SU-DHL-6 (cell line): ENCODE data around the gene NUDT12.

Experiments
- H2AFZ ChIP-seq: fragments of 200-600 bp; sonication (generic); 2 replicates; pipeline ENCODE4 v1.6.1; 2014; ENCODE audit warnings: low read depth, mild to moderate bottlenecking, moderate library complexity, mixed read lengths, antibody characterized with exemption, low read length; ENCODE audit not compliant: severe bottlenecking
- H3F3A ChIP-seq: fragments of 200-600 bp; shearing (Covaris generic); 2 replicates; pipeline ENCODE4 v1.6.0; 2016; ENCODE audit warnings: antibody characterized with exemption, mild to moderate bottlenecking; ENCODE audit not compliant: insufficient read depth
- H3K27ac ChIP-seq: fragments of 200-600 bp; sonication (generic); 2 replicates; pipeline ENCODE4 v1.5.1; 2016; ENCODE audit warnings: low read depth, mild to moderate bottlenecking, low read length, moderate library complexity, mixed read lengths
- H3K27me3 ChIP-seq: fragments of 200-600 bp; sonication (generic), shearing (Covaris generic); 2 replicates; pipeline ENCODE4 v1.6.0; 2014; ENCODE audit warnings: mild to moderate bottlenecking, low read length
- H3K36me3 ChIP-seq: fragments of 200-600 bp; sonication (generic); 2 replicates; pipeline ENCODE4 v1.6.1; 2014; ENCODE audit warnings: mild to moderate bottlenecking, low read length, mixed read lengths
- H3K4me2 ChIP-seq: fragments of 300-600, 200-600 bp; shearing (Covaris generic), sonication (generic); 2 replicates; pipeline ENCODE4 v1.6.0; 2014; ENCODE audit warnings: low read length, low read depth, mild to moderate bottlenecking; ENCODE audit not compliant: poor library complexity, severe bottlenecking
- H3K4me3 ChIP-seq: fragments of 200-600 bp; sonication (generic); 2 replicates; pipeline ENCODE4 v1.5.1; 2014; ENCODE audit warnings: antibody characterized with exemption, low read length, mild to moderate bottlenecking, mixed read lengths; ENCODE audit not compliant: insufficient read depth, poor library complexity, severe bottlenecking
- H3K79me2 ChIP-seq: fragments of 200-600 bp; sonication (generic); 2 replicates; pipeline ENCODE4 v1.6.1; 2014; ENCODE audit warnings: mild to moderate bottlenecking, low read length, moderate library complexity; ENCODE audit not compliant: insufficient read depth
- H3K9ac ChIP-seq: fragments of 200-600 bp; sonication (generic); 2 replicates; pipeline ENCODE4 v1.7.0; 2014; ENCODE audit warnings: mild to moderate bottlenecking, low read length
- H3K9me2 ChIP-seq: fragments of 200-600 bp; sonication (generic); replicated peaks from 2 replicates; pipeline ENCODE4 v1.6.1; 2014; ENCODE audit warnings: low read length; ENCODE audit not compliant: insufficient read depth
- H3K9me3 ChIP-seq: fragments of 200-600 bp; sonication (generic); 2 replicates; pipeline ENCODE4 v1.6.1; 2014; ENCODE audit warnings: low read length, mixed read lengths; ENCODE audit not compliant: insufficient read depth
- H4K20me1 ChIP-seq: fragments of 200-600 bp; sonication (generic); 2 replicates; pipeline ENCODE4 v1.6.1; 2014; ENCODE audit warnings: low read depth, mild to moderate bottlenecking, antibody characterized with exemption, low read length, moderate library complexity, mixed read lengths
- EZH2phosphoT487 ChIP-seq: fragments of 200-600 bp; sonication (generic), shearing (Covaris generic); conservative IDR thresholded peaks from 2 replicates; pipeline ENCODE4 v1.6.1; 2018; ENCODE audit warnings: mild to moderate bottlenecking, antibody characterized with exemption, low read length, moderate library complexity, mixed read lengths
- TF ChIP-seq, protein P1 (sequence below): fragments of 200-600 bp; sonication (generic); IDR thresholded peaks from one replicate; pipeline ENCODE4 v1.5.1; 2017; ENCODE audit warnings: antibody characterized with exemption, mild to moderate bottlenecking, low read length, moderate library complexity; ENCODE audit not compliant: insufficient read depth, poor library complexity, severe bottlenecking

Gene NUDT12

DNA sequence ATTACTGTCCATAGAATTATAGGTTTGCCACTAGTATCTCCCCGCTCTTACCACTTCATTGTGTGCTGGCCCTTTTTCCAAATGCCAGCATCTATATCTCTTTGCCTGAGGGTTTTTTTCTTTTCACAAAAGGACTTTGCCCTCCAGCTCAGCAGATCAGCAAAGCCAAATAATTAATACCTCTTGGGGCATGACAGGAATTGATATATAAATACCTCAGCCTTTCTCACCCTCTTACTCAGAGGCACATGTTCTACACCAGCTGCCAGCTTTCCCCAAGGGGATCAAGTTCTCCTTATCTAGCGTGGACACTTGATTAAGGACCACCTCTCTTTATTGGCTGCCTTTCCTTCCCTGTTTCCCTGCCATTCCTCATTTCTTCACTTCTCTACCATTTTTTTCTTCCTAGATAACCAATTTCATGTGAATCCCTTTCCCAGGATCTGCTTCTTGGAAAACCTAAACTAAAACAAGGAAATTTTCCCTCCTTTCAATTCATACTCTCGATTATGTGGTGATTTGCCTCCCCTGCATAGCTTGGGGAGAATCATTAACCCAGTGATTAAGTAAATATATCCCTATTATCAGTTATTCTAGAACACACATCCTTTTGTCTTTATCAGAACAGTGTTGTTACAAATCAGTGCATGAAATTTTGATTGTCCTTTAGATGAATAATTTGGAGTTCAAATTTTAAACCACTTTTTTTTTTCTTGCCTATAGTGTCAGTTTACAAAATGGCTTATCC lies 6.9 kb upstream of the NUDT12 start:
- Histone ChIP-seq H4K20me1 (no peaks in the 10 kb centered on the region), H3K27ac (no peak overlapping the region), H3K9ac (no peak overlapping the region), H3K4me2 (no peak overlapping the region), H3K9me2 (no peaks in the 10 kb centered on the region), H3K36me3 (no peaks in the 10 kb centered on the region), H2AFZ (no peak overlapping the region), H3F3A (no peaks in the 10 kb centered on the region), H3K4me3 (no peak overlapping the region), H3K27me3 (no peaks in the 10 kb centered on the region), H3K79me2 (no peaks in the 10 kb centered on the region), H3K9me3 (no peaks in the 10 kb centered on the region)
- TF ChIP-seq, protein P1, sequence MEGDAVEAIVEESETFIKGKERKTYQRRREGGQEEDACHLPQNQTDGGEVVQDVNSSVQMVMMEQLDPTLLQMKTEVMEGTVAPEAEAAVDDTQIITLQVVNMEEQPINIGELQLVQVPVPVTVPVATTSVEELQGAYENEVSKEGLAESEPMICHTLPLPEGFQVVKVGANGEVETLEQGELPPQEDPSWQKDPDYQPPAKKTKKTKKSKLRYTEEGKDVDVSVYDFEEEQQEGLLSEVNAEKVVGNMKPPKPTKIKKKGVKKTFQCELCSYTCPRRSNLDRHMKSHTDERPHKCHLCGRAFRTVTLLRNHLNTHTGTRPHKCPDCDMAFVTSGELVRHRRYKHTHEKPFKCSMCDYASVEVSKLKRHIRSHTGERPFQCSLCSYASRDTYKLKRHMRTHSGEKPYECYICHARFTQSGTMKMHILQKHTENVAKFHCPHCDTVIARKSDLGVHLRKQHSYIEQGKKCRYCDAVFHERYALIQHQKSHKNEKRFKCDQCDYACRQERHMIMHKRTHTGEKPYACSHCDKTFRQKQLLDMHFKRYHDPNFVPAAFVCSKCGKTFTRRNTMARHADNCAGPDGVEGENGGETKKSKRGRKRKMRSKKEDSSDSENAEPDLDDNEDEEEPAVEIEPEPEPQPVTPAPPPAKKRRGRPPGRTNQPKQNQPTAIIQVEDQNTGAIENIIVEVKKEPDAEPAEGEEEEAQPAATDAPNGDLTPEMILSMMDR, result no peak
- TF ChIP-seq EZH2phosphoT487, result no peak

DNA sequence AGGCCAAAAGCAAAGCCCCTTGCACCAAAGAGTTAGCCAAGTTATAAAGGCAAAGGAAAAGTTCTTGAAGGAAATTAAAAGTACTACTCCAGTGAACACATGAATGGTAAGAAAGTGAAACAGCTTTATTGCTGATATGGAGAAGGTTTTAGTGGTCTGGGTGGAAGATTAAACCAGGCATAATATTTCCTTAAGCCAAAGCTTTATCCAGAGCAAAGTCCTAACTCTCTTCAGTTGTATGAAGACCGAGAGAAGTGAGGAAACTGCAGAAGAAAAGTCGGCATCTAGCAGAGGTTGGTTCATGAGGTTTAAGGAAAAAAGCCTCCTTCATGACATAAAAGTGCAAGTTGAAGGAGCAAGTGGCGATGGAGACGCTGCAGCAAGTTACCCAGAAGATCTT lies 3.1 kb upstream of the NUDT12 start:
- Histone ChIP-seq H2AFZ (no peak overlapping the region), H3K9me2 (no peaks in the 10 kb centered on the region), H3K27me3 (no peaks in the 10 kb centered on the region)

DNA sequence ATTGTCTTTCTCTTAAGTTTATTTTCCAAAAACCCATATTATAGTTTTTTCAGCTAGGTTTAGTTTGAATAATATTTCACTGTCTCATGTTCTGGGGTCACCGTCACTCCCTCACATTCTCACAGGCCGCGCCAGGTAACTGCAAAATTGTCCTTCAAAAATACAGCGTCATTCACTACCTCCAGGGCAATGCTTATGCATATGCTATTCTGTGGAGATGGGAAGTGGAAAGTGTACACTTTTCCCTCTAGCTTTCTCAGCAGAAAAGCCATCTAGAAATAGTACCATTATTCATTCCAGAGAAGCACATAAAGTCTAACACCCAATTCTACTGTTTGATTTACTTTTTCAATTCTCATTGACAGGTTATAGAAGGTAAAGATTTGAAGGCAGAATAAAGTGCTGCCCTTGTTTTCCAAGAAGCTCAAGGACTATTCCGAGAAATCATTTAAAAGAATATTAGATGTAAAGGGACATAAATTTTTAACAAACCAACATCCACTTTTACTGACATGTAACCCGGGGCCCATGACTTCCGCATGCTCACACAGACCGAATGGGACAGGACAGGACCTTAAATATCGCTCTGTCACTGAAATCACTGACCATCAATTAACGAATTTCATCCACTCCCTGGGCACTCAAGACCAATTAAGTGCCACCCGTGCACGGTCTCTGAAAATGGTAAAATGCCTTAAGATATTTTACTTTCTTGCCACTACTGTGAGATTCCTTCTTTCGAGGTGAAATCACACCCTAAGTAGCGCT lies 720 bp downstream of the NUDT12 start:
- TF ChIP-seq, protein P1, result no peak
- TF ChIP-seq EZH2phosphoT487, result no peak
- H2AFZ ChIP-seq, result no peak overlapping the region
- H3F3A ChIP-seq, result no peaks in the 10 kb centered on the region
- no peak overlapping the region for H3K9ac ChIP-seq
- no peaks in the 10 kb centered on the region for H4K20me1 ChIP-seq
- H3K9me2 ChIP-seq, result no peaks in the 10 kb centered on the region
- no peak overlapping the region for H3K27ac ChIP-seq
- no peaks in the 10 kb centered on the region for H3K36me3 ChIP-seq
- H3K4me2 ChIP-seq, result no peak overlapping the region
- H3K79me2 ChIP-seq, result no peaks in the 10 kb centered on the region
- H3K9me3 ChIP-seq, result no peaks in the 10 kb centered on the region
- no peak overlapping the region for H3K4me3 ChIP-seq
- H3K27me3 ChIP-seq, result no peaks in the 10 kb centered on the region

More for the DNA sequence above, 3.1 kb upstream of the NUDT12 start:
- Histone ChIP-seq H3K4me2 (no peak overlapping the region), H4K20me1 (no peaks in the 10 kb centered on the region), H3K4me3 (no peak overlapping the region), H3K9me3 (no peaks in the 10 kb centered on the region), H3K27ac (no peak overlapping the region), H3K9ac (no peak overlapping the region), H3K36me3 (no peaks in the 10 kb centered on the region), H3K79me2 (no peaks in the 10 kb centered on the region), H3F3A (no peaks in the 10 kb centered on the region)
- TF ChIP-seq, protein P1, result no peak
- TF ChIP-seq EZH2phosphoT487, result no peak
